NCI-H2107 treated with DMSO at 0.1 percent for 48 hours (cell line): ENCODE measurements around the gene USP17L17.
"Not testable (repeated sequence)": the region's sequence is repeated elsewhere in the genome, so short reads cannot be mapped to it uniquely, and the experiment has no call there.

Experiments
- DNase-seq: peaks from one replicate; lab custom pipeline; 2025; ENCODE audit not compliant: unreplicated experiment; lab: John Stamatoyannopoulos, UW

Gene USP17L17

DNA sequence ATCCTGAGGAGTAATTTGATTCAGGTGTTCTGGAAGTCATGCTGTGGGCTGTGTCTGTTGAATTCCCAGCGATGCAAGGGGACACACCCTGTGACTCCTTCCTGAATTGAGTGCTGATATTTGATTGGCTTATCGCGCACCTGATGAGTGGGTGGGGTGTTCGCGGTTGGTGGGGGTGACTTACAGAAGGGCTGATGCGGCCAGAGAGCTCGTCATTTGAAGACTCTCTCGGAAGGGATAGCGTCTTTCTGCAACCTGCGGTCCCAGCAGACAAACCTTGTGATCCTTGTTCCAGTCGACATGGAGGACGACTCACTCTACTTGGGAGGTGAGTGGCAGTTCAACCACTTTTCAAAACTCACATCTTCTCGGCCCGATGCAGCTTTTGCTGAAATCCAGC lies at the start of gene USP17L17:
USP17L17 (plus strand) TSS at position 301 of the 400 bp plus-strand sequence; CDS start at position 301, 0 bp downstream.
- not testable (repeated sequence) for DNase-seq

- DNase-seq = not testable (repeated sequence)
Measured at GRCh38 chr4:9210357-9210756, 33.3 kb upstream of the USP17L17 start, which contains the start of gene USP17L10. Gene USP17L10 (plus strand): TSS chr4:9210657. CDS start chr4:9210657, 0 bp downstream.

DNA sequence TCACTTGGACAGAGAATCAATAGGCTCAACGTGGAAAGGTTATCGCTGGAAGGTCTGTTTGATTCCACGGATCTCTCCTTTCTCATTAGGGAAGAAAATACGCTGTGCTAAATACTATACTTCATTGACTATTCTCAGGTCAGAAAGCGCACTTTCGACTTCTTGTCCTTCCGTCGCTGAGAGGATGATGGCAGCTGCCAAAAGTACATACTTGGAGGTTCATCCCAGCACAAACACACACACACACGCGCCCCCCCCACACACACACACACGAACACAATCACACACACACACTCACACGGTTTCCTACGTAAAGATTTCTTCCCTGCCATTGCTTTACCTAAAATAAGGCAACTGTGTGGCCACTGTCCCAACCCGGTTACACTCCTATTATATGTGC lies 29.0 kb upstream of the USP17L17 start:
- not testable (repeated sequence) for DNase-seq

- not testable (repeated sequence) for DNase-seq
Measured at GRCh38 chr4:9215105-9215504, 28.6 kb upstream of the USP17L17 start, which contains the start of gene USP17L11. Gene USP17L11 (plus strand): TSS chr4:9215405. CDS start chr4:9215405, 0 bp downstream.

DNA sequence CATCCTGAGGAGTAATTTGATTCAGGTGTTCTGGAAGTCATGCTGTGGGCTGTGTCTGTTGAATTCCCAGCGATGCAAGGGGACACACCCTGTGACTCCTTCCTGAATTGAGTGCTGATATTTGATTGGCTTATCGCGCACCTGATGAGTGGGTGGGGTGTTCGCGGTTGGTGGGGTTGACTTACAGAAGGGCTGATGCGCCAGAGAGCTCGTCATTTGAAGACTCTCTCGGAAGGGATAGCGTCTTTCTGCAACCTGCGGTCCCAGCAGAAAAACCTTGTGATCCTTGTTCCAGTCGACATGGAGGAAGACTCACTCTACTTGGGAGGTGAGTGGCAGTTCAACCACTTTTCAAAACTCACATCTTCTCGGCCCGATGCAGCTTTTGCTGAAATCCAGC lies 23.8 kb upstream of the USP17L17 start, which contains the start of gene USP17L12:
USP17L12 (plus strand) TSS at position 301 of the 400 bp plus-strand sequence; CDS start at position 301, 0 bp downstream.
- DNase-seq = not testable (repeated sequence)

- not testable (repeated sequence) for DNase-seq
Measured at GRCh38 chr4:9224596-9224995, 19.1 kb upstream of the USP17L17 start, which contains the start of gene USP17L13. Gene USP17L13 (plus strand): TSS chr4:9224896. CDS start chr4:9224896, 0 bp downstream.

DNA sequence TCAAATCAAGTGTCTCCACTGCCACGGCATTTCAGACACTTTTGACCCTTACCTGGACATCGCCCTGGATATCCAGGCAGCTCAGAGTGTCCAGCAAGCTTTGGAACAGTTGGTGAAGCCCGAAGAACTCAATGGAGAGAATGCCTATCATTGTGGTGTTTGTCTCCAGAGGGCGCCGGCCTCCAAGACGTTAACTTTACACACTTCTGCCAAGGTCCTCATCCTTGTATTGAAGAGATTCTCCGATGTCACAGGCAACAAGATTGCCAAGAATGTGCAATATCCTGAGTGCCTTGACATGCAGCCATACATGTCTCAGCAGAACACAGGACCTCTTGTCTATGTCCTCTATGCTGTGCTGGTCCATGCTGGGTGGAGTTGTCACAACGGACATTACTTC lies 13.4 kb upstream of the USP17L17 start:
- not testable (repeated sequence) for DNase-seq

GRCh38 chr4:9234085-9234484 lies 9.6 kb upstream of the USP17L17 start, which contains the start of gene USP17L15:
Gene USP17L15 (plus strand): TSS chr4:9234385. CDS start chr4:9234385, 0 bp downstream.
- not testable (repeated sequence) for DNase-seq

DNA sequence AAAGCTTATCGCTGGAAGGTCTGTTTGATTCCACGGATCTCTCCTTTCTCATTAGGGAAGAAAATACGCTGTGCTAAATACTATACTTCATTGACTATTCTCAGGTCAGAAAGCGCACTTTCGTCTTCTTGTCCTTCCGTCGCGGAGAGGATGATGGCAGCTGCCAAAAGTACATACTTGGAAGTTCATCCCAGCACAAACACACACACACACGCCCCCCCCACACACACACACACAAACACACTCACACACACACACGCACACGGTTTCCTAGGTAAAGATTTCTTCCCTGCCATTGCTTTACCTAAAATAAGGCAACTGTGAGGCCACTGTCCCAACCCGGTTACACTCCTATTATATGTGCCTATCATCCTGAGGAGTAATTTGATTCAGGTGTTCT lies 5.2 kb upstream of the USP17L17 start:
- not testable (repeated sequence) for DNase-seq

DNA sequence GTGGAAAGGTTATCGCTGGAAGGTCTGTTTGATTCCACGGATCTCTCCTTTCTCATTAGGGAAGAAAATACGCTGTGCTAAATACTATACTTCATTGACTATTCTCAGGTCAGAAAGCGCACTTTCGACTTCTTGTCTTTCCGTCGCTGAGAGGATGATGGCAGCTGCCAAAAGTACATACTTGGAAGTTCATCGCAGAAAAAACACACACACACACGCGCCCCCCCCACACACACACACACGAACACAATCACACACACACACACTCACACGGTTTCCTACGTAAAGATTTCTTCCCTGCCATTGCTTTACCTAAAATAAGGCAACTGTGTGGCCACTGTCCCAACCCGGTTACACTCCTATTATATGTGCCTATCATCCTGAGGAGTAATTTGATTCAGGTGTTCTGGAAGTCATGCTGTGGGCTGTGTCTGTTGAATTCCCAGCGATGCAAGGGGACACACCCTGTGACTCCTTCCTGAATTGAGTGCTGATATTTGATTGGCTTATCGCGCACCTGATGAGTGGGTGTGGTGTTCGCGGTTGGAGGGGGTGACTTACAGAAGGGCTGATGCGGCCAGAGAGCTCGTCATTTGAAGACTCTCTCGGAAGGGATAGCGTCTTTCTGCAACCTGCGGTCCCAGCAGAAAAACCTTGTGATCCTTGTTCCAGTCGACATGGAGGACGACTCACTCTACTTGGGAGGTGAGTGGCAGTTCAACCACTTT lies 4.4 kb downstream of the USP17L17 start, which contains the start of gene USP17L18:
USP17L18 (plus strand) TSS at position 678 of the 728 bp plus-strand sequence; CDS start at position 678, 0 bp downstream.
- DNase-seq = not testable (repeated sequence)

DNA sequence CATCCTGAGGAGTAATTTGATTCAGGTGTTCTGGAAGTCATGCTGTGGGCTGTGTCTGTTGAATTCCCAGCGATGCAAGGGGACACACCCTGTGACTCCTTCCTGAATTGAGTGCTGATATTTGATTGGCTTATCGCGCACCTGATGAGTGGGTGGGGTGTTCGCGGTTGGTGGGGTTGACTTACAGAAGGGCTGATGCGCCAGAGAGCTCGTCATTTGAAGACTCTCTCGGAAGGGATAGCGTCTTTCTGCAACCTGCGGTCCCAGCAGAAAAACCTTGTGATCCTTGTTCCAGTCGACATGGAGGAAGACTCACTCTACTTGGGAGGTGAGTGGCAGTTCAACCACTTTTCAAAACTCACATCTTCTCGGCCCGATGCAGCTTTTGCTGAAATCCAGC lies 9.4 kb downstream of the USP17L17 start, which contains the start of gene USP17L19:
USP17L19 (plus strand) TSS at position 301 of the 400 bp plus-strand sequence; CDS start at position 301, 0 bp downstream.
- not testable (repeated sequence) for DNase-seq

DNA sequence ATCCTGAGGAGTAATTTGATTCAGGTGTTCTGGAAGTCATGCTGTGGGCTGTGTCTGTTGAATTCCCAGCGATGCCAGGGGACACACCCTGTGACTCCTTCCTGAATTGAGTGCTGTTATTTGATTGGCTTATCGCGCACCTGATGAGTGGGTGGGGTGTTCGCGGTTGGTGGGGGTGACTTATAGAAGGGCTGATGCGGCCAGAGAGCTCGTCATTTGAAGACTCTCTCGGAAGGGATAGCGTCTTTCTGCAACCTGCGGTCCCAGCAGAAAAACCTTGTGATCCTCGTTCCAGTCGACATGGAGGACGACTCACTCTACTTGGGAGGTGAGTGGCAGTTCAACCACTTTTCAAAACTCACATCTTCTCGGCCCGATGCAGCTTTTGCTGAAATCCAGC lies 14.1 kb downstream of the USP17L17 start, which contains the start of gene USP17L20:
USP17L20 (plus strand) TSS at position 301 of the 400 bp plus-strand sequence; CDS start at position 301, 0 bp downstream.
- DNase-seq = not testable (repeated sequence)

- not testable (repeated sequence) for DNase-seq
Measured at GRCh38 chr4:9262572-9262971, 18.9 kb downstream of the USP17L17 start, which contains the start of gene USP17L21. Gene USP17L21 (plus strand): TSS chr4:9262872. CDS start chr4:9262872, 0 bp downstream.

GRCh38 chr4:9267319-9267718 lies 23.6 kb downstream of the USP17L17 start, which contains the start of gene USP17L22:
Gene USP17L22 (plus strand): TSS chr4:9267619. CDS start chr4:9267619, 0 bp downstream.
- DNase-seq = not testable (repeated sequence)

DNA sequence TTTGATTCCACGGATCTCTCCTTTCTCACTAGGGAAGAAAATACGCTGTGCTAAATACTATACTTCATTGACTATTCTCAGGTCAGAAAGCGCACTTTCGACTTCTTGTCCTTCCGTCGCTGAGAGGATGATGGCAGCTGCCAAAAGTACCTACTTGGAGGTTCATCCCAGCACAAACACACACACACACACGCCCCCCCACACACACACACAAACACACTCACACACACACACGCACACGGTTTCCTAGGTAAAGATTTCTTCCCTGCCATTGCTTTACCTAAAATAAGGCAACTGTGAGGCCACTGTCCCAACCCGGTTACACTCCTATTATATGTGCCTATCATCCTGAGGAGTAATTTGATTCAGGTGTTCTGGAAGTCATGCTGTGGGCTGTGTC lies 28.0 kb downstream of the USP17L17 start:
- DNase-seq = not testable (repeated sequence)
